NT2/D1 (cell line): ENCODE measurements around the gene MCHR2.
A peak's percentile ranks its signal among the peaks of the same experiment; 100 is the strongest.

Source experiments
- DNase-seq: peaks from one replicate; pipeline ENCODE4 v3.0.0-alpha.2; 2011; ENCODE audit warnings: low read depth, low spot score
- H3K27me3 ChIP-seq: 2 replicates; pipeline ENCODE4 v1.6.0; 2011; ENCODE audit warnings: mild to moderate bottlenecking; ENCODE audit not compliant: insufficient read length, insufficient read depth
- H3K36me3 ChIP-seq: 2 replicates; pipeline ENCODE4 v1.6.1; 2011; ENCODE audit warnings: mild to moderate bottlenecking, low read length, mixed read lengths; ENCODE audit not compliant: insufficient read depth, insufficient read length
- H3K4me1 ChIP-seq: 2 replicates; pipeline ENCODE4 v1.5.1; 2011; ENCODE audit not compliant: insufficient read depth, insufficient read length
- H3K4me3 ChIP-seq: 2 replicates; pipeline ENCODE4 v1.5.1; 2011; ENCODE audit warnings: low read depth; ENCODE audit not compliant: insufficient read length
- H3K9ac ChIP-seq: 2 replicates; pipeline ENCODE4 v1.6.0; 2011; ENCODE audit warnings: low read depth; ENCODE audit not compliant: insufficient read length
- H3K9me3 ChIP-seq: 2 replicates; pipeline ENCODE4 v1.5.1; 2011; ENCODE audit warnings: mild to moderate bottlenecking, low read length; ENCODE audit not compliant: insufficient read depth
- SUZ12 ChIP-seq: IDR thresholded peaks from 2 replicates; pipeline ENCODE4 v1.6.1; 2011; ENCODE audit not compliant: insufficient read length, insufficient read depth; ENCODE audit errors: extremely low read depth
- YY1 ChIP-seq: IDR thresholded peaks from 2 replicates; pipeline ENCODE4 v1.6.1; 2011; ENCODE audit not compliant: insufficient read length, insufficient read depth
- ZNF274 ChIP-seq: IDR thresholded peaks from 2 replicates; pipeline ENCODE4 v1.6.1; 2011; ENCODE audit warnings: mild to moderate bottlenecking, low read depth, low read length

The MCHR2 gene

GRCh38 chr6:99951016-99951805, 42.8 kb downstream of the MCHR2 start:
- no peaks in the 10 kb centered on the region for H3K27me3 ChIP-seq
- H3K9me3 ChIP-seq, result no peaks in the 10 kb centered on the region
- H3K4me3 ChIP-seq, result no peak overlapping the region
- H3K36me3 ChIP-seq, result no peaks in the 10 kb centered on the region
- no peak for DNase-seq
- no peak overlapping the region for H3K9ac ChIP-seq
- no peak for TF ChIP-seq YY1
- no peak for TF ChIP-seq ZNF274
- TF ChIP-seq SUZ12, result no peak
- no peaks in the 10 kb centered on the region for H3K4me1 ChIP-seq

GRCh38 chr6:99946005-99946404, 48.0 kb downstream of the MCHR2 start:
- H3K9ac ChIP-seq, result no peak overlapping the region
- DNase-seq, result no peak
- no peaks in the 10 kb centered on the region for H3K27me3 ChIP-seq
- no peak overlapping the region for H3K4me3 ChIP-seq
- TF ChIP-seq YY1 (no peak), ZNF274 (no peak), SUZ12 (no peak)
- no peaks in the 10 kb centered on the region for H3K4me1 ChIP-seq
- H3K36me3 ChIP-seq, result no peaks in the 10 kb centered on the region
- no peaks in the 10 kb centered on the region for H3K9me3 ChIP-seq

GRCh38 chr6:99943846-99944245, 50.2 kb downstream of the MCHR2 start:
- no peaks in the 10 kb centered on the region for H3K9me3 ChIP-seq
- TF ChIP-seq SUZ12, result no peak
- TF ChIP-seq ZNF274, result no peak
- no peak for TF ChIP-seq YY1
- no peaks in the 10 kb centered on the region for H3K4me1 ChIP-seq
- no peaks in the 10 kb centered on the region for H3K36me3 ChIP-seq
- no peak overlapping the region for H3K4me3 ChIP-seq
- H3K27me3 ChIP-seq, result no peaks in the 10 kb centered on the region
- DNase-seq, result no peak
- no peak overlapping the region for H3K9ac ChIP-seq

DNA sequence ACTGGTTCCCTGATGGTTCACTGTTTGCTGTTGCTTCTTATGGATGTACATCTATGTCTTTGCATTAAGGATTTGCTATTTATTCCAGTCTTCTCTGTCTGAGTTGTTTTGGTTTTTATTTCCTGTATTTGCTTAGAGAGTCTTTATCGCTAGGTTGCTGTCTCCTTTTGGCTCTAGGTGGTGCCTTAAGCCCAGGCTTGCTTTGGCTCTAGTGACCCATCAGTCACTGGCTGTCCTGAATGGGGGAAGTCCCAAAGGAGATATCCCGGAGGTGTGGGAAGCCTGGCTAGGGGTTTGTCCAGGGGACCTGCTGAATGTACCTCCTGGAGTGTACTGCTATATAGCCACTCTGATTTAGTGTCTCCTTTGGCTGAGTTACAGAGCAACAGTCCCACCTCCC, 53.4 kb downstream of the MCHR2 start:
- H3K4me3 ChIP-seq, result no peak overlapping the region

DNA sequence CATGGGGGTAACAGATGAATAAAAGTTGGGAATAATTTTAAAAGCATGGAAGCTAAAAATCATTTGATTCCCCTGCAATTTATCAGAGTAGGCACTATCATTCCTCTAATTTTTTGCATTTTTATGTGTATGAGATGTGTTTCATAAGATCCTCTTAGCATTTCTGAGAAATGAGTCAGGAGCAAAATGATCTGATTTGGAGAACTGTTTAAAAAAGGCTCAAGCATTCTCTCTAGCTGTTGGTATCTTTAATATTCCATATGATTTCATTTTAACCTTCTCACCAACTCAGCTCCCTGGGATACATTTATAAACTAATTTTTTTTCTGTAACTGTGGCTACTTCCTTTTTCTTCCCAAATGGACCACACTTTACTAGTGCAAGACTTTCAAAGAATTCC, 60.9 kb downstream of the MCHR2 start:
- Histone ChIP-seq H3K9me3 (0 out of 2 replicates have a peak, but pooled peaks cover 12% of the 10 kb centered on the region), H3K4me3 (no peak overlapping the region), H3K27me3 (no peaks in the 10 kb centered on the region), H3K9ac (no peak overlapping the region), H3K4me1 (no peaks in the 10 kb centered on the region), H3K36me3 (no peaks in the 10 kb centered on the region)
- TF ChIP-seq YY1 (no peak), ZNF274 (no peak), SUZ12 (no peak)
- DNase-seq, result no peak

More for the DNA sequence above, 53.4 kb downstream of the MCHR2 start:
- no peaks in the 10 kb centered on the region for H3K4me1 ChIP-seq
- TF ChIP-seq YY1, result no peak
- TF ChIP-seq ZNF274, result no peak
- no peak for TF ChIP-seq SUZ12
- H3K27me3 ChIP-seq, result no peaks in the 10 kb centered on the region
- DNase-seq, result no peak
- no peak overlapping the region for H3K9ac ChIP-seq
- H3K9me3 ChIP-seq, result no peaks in the 10 kb centered on the region
- H3K36me3 ChIP-seq, result no peaks in the 10 kb centered on the region

- Histone ChIP-seq H3K9me3 (no peaks in the 10 kb centered on the region), H3K27me3 (no peaks in the 10 kb centered on the region), H3K4me3 (no peak overlapping the region), H3K9ac (no peak overlapping the region), H3K36me3 (no peaks in the 10 kb centered on the region), H3K4me1 (no peaks in the 10 kb centered on the region)
- TF ChIP-seq SUZ12 (no peak), YY1 (no peak)
- DNase-seq, result no peak
Observed at GRCh38 chr6:99912657-99913056, 81.4 kb downstream of the MCHR2 start.

DNA sequence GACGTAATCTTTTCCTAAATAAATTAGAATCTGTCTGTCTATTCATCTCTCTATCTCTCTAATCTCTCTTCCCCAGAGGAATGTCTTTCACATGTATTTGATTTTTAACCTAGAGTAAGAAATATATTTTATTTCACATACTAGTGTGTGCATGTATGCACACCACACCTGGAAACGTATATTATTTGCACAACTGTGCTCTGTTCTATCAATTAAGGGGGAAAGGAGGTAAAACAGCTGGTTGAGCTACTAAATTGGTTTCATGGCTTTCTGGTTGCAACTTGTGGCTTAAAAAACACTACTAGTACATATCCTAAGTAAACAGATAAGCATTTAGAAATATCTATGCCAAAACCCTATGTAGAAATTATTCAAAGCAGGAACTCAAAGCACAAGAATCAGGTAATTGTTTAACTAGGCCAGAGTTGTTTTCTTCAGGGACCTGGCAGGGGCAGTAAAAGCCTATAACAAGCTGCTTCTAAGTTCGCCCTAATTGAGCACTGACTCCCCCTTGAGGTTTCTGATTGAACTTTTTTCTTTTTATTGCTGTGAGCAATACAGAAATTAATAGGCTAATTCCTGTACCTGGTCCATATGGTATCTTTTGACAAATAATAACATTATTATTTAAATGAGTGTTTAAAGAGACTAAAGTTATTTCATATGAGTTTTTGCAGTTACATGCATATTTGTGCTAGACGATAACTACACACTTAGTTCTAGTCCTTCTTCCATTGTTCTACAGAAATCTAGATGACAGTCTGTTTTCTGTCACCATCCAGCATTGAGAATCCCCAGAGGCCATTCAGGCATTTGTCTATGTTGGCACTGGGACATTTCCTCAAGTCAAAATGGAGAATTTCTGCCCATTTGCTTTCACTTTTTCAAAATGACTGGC, 88.6 kb downstream of the MCHR2 start:
- Histone ChIP-seq H3K4me1 (no peaks in the 10 kb centered on the region), H3K9me3 (no peaks in the 10 kb centered on the region), H3K27me3 (no peaks in the 10 kb centered on the region), H3K36me3 (no peaks in the 10 kb centered on the region), H3K4me3 (no peak overlapping the region), H3K9ac (no peak overlapping the region)
- no peak for TF ChIP-seq ZNF274
- peak; percentile 15 for DNase-seq
